ENCODE data around the gene SYNGR1.
A peak's percentile ranks its signal among the peaks of the same experiment; 100 is the strongest.

The SYNGR1 gene, protein sequence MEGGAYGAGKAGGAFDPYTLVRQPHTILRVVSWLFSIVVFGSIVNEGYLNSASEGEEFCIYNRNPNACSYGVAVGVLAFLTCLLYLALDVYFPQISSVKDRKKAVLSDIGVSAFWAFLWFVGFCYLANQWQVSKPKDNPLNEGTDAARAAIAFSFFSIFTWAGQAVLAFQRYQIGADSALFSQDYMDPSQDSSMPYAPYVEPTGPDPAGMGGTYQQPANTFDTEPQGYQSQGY

GRCh38 chr22:39349967-39350726 lies at the start of gene SYNGR1:
SYNGR1 (plus strand) TSS chr22:39349991; CDS start chr22:39350011, 20 bp downstream.
- DNase-seq: no peak

DNA sequence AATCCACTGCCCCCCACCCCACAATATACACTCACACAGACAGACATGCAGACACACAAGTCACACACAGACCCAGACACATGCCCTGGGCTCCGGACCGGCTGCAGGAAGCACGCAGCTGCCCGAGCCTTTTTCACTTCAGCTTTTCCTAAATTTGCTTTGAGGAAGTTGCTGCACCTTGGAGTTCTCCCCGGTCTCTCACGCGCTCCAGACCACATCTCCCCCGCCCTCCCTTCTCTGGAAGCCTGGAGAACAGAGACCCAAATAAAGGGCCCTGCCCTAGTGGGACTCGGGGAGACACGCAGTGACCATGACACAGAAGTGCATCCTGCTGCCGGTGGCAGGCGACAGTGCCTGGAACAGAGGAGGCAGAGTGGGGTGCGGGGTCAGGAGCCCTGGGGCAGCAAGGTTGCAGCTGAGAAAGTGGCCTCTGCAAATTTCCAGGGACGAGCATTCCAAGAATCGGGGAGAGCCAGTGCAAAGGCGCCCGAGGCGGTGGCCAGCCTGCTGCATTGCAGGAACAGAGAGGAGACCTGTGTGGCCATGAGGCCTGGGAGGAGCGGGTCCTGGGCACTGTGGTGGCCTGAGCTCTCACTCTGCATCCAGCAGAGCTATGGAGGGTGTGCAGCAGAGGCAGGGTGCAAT lies 49.5 kb upstream of the SYNGR1 start:
- DNase-seq: peak; percentile 56

GRCh38 chr22:39301108-39301507 lies 48.7 kb upstream of the SYNGR1 start:
- no peak for DNase-seq

DNA sequence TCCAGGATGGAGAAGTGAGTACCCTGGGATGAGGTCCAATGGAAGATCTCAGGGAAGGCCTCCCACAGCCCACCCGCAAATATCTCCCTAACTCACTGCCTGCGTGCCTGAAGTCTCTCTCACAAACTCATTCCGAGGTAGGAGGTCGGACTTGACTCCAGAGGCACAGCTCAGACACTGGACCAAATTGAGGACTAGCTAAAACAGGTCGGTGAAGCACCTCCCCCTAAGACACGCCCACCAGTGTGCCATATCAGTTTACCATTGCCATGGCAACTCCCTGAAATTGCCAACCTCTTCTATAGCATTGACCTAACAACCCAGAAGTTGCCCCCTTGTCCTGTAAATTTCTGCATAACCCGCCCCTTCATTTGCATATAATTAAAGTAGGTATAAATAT lies 47.9 kb upstream of the SYNGR1 start:
- DNase-seq: no peak

GRCh38 chr22:39302431-39302960 lies 47.3 kb upstream of the SYNGR1 start:
- no peak for DNase-seq

GRCh38 chr22:39303358-39303757 lies 46.4 kb upstream of the SYNGR1 start:
- DNase-seq: no peak

- no peak for DNase-seq
Measured at GRCh38 chr22:39303892-39304671, 45.7 kb upstream of the SYNGR1 start.

GRCh38 chr22:39306456-39307361 lies 43.1 kb upstream of the SYNGR1 start:
- peak; percentile 48 for DNase-seq

- DNase-seq: peak; percentile 63
Measured at GRCh38 chr22:39308614-39309363, 41.0 kb upstream of the SYNGR1 start.

- DNase-seq: no peak
Measured at GRCh38 chr22:39309364-39309861, 40.4 kb upstream of the SYNGR1 start.

DNA sequence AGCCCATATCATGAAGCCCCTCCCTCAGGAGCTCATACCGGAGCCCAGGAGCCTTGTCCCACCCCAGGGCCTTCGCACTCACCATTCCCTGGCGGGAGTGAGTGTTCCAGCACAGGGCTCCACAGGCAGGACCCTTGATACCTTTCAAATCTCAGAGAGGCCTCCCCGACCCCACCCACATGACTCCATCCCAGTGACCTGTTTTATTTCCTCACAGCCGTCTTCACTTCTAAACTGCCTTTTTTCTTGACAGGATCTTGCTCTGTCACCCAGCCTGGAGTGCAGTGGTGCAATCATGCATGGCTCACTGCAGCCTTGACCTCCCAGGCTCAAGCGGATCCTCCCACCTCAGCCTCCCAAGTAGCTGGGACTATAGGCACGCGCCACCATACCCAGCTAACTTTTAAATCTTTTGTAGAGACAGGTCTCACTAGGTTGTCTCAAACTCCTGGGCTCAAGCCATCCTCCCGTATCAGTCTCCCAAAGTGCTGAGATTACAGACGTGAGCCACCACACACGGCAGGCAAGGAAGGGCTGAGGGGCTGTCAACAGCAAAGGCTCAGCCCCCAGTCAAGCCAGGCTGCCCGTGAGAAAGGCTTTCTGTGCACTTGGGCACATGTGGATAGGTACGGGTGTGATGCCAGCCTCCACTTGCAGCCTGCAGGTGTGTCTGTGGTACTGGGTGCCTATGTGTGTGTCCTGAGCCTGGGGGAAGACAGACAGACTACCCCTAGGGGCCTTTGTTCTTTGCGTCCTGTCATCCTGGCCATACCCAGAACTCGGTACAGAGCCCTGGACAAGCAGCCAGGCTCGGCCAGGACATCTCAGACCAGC lies 39.7 kb upstream of the SYNGR1 start:
- DNase-seq: no peak

GRCh38 chr22:39311592-39312400 lies 38.0 kb upstream of the SYNGR1 start:
- DNase-seq: no peak

GRCh38 chr22:39312410-39312809 lies 37.4 kb upstream of the SYNGR1 start:
- DNase-seq: no peak

- DNase-seq: no peak
Measured at GRCh38 chr22:39313258-39314001, 36.4 kb upstream of the SYNGR1 start.

GRCh38 chr22:39314251-39314971 lies 35.4 kb upstream of the SYNGR1 start:
- DNase-seq: no peak

DNA sequence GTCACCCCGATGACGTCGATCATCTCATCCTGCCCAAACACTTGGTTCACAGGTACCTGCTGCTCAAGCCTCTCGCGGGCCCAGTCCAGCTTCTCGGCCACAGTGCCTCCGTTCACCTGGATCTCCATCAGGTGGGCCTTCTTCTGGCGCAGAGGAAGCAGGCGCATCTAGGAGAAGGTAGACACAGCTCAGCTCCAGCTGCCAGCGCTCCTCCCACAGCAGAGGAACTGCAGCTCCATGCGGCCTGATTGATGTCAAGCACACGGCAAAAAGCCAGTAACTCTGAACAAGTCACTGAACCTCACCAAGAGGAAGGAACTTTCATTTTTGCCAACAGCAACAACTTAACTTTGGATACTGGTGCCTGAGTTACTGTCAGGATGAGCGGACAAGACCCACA lies 34.4 kb upstream of the SYNGR1 start:
- no peak for DNase-seq

DNA sequence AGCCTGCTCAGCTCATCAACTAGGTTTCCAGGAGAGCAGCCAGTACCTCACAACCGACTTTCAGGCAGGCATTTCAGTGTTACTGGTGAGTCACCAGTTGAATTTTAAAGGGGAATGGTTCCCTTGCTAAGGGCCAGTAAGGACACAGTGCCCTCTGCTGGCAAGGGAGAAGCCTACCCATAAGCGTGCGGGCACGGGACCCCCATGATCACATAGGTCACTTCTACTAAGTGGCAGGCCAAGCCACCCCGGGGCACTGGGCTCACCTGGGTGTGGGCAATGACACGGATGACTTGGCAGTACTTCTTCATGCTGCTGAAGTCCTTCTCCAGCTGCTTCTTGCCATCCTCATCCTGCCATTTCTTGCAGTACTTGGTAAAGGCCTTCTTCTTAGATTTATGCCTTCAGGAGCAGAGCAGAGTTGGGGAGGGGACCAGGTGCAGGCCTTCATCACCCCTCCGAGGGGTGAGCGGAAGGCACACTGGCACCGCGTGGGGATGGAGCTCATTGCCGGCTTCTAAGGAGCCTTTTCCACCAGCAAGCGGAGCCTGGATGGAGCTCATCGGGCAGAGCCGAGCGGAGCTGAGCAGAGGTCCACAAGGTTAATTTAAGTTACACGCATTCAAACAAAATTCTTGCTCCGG lies 33.2 kb upstream of the SYNGR1 start:
- peak; percentile 74 for DNase-seq
